Liver (tissue), 9 donors: ENCODE data around the gene FADS1. TPM values are rescaled to one million over a fixed set of nuclear protein-coding genes. Genes with fewer than 3 reads are reported as not detected.

ENCODE experiments used
- DNase-seq: peaks from one replicate; pipeline ENCODE4 v3.0.0-alpha.2; 2017; ENCODE audit warnings: low spot score
- H3K27ac ChIP-seq, 2 donors: one replicate each; pipeline ENCODE4 v1.7.0; 2013; ENCODE audit warnings: inconsistent platforms in 2 of 2, low read length in 2 of 2, control low read depth in 1 of 2, low read depth in 1 of 2, mild to moderate bottlenecking in 1 of 2
- H3K27me3 ChIP-seq, 4 donors: one replicate each; pipeline versions ENCODE4 v1.6.1 to v1.7.0; 2013; ENCODE audit warnings: low read length in 3 of 4, inconsistent platforms in 1 of 4, mild to moderate bottlenecking in 1 of 4, moderate library complexity in 1 of 4; ENCODE audit not compliant: control insufficient read depth in 4 of 4, insufficient read depth in 4 of 4
- H3K36me3 ChIP-seq, 4 donors: one replicate each; pipeline versions ENCODE4 v1.6.1 to v1.7.0; 2013; ENCODE audit warnings: low read length in 3 of 4, mild to moderate bottlenecking in 3 of 4, low read depth in 1 of 4, moderate library complexity in 1 of 4; ENCODE audit not compliant: control insufficient read depth in 4 of 4, insufficient read depth in 3 of 4
- H3K4me1 ChIP-seq, 4 donors: one replicate each; pipeline versions ENCODE4 v1.6.1 to v1.7.0; 2013; ENCODE audit warnings: low read length in 3 of 4, mild to moderate bottlenecking in 3 of 4, moderate library complexity in 1 of 4; ENCODE audit not compliant: control insufficient read depth in 4 of 4, insufficient read depth in 4 of 4
- H3K4me3 ChIP-seq, 3 donors: one replicate each; pipeline versions ENCODE4 v1.6.1 to v1.7.0; 2013; ENCODE audit warnings: low read length in 3 of 3, control low read depth in 1 of 3, low read depth in 1 of 3, mild to moderate bottlenecking in 1 of 3
- H3K9ac ChIP-seq, 2 donors: one replicate each; pipeline ENCODE4 v1.7.0; 2013; ENCODE audit warnings: low read length in 2 of 2, mild to moderate bottlenecking in 2 of 2, moderate library complexity in 2 of 2, control low read depth in 1 of 2, low read depth in 1 of 2
- H3K9me3 ChIP-seq, 4 donors: one replicate each; pipeline versions ENCODE4 v1.6.1 to v1.7.0; 2013; ENCODE audit warnings: low read length in 3 of 4; ENCODE audit not compliant: control insufficient read depth in 4 of 4
- CTCF ChIP-seq: fragments of 150-350 bp; IDR thresholded peaks from 2 replicates; pipeline ENCODE4 v1.5.1; 2017; ENCODE audit warnings: improper control_type of control experiment, low read depth, low read length; ENCODE audit not compliant: missing input control
- FOXA2 ChIP-seq: IDR thresholded peaks from 2 replicates; pipeline ENCODE4 v1.6.1; 2016; ENCODE audit warnings: antibody characterized with exemption
- GABPA ChIP-seq, 2 donors: IDR thresholded peaks in 1 of 2; conservative IDR thresholded peaks in 1 of 2; 2 replicates each; pipeline ENCODE4 v1.6.1; 2016; ENCODE audit warnings: antibody characterized with exemption in 2 of 2, mild to moderate bottlenecking in 1 of 2, moderate library complexity in 1 of 2
- HNF4A ChIP-seq, 2 donors: conservative IDR thresholded peaks; 2 replicates each; pipeline ENCODE4 v1.6.1; 2016; ENCODE audit warnings: antibody characterized with exemption in 2 of 2, mild to moderate bottlenecking in 2 of 2
- HNF4G ChIP-seq: IDR thresholded peaks from 2 replicates; pipeline ENCODE4 v1.6.1; 2016; ENCODE audit warnings: antibody characterized with exemption
- JUND ChIP-seq, 2 donors: IDR thresholded peaks; 2 replicates each; pipeline ENCODE4 v1.6.1; 2016; ENCODE audit warnings: antibody characterized with exemption in 2 of 2
- NR2F2 ChIP-seq: IDR thresholded peaks from 2 replicates; pipeline ENCODE4 v1.6.1; 2016; ENCODE audit warnings: antibody characterized with exemption
- RAD21 ChIP-seq, 2 donors: IDR thresholded peaks; 2 replicates each; pipeline ENCODE4 v1.6.1; 2016; ENCODE audit warnings: antibody characterized with exemption in 2 of 2, mild to moderate bottlenecking in 2 of 2
- REST ChIP-seq: IDR thresholded peaks from 2 replicates; pipeline ENCODE4 v1.6.1; 2016; ENCODE audit warnings: antibody characterized with exemption, mild to moderate bottlenecking
- TAF1 ChIP-seq: conservative IDR thresholded peaks from 2 replicates; pipeline ENCODE4 v1.6.1; 2016; ENCODE audit warnings: antibody characterized with exemption, mild to moderate bottlenecking
- YY1 ChIP-seq: IDR thresholded peaks from 2 replicates; pipeline ENCODE4 v1.6.1; 2016; ENCODE audit warnings: antibody characterized with exemption, mild to moderate bottlenecking
- ZBTB33 ChIP-seq: IDR thresholded peaks from 2 replicates; pipeline ENCODE4 v1.6.1; 2016; ENCODE audit warnings: antibody characterized with exemption
- WGBS: extraction: QIAGEN DNeasy Blood & Tissue Kit; methylation state at CpG from one replicate; pipeline ENCODE4 v1.1.7; 2013; 5-methylcytosine and 5-hydroxymethylcytosine counted together
- polyA plus RNA-seq, 2 donors: library from polyadenylated mRNA; stranded (reverse) in 1 of 2; unstranded in 1 of 2; fragments of 200-250 nt in 1 of 2; fragments of >200 nt in 1 of 2; fragmentation: Nextera tagmentation in 1 of 2; extraction: Ambion mirVana in 1 of 2; gene quantifications; one replicate each; pipeline versions ENCODE4 v1.2.1 to v1.2.3, GENCODE V29; 2013 to 2015
- total RNA-seq, 2 donors: library from RNA; depleted of rRNA; stranded (reverse); fragments of >200 nt; gene quantifications; one replicate each; pipeline ENCODE4 v1.2.3, GENCODE V29; 2014
- donor health status: healthy.
- donor health status: healthy.
- donor health status: healthy.
- donor health status: healthy.
- donor health status: healthy.

The FADS1 gene
- total and polyA plus RNA-seq, 4 donors, result 16.8 to 137 (median 58.7) TPM

GRCh38 chr11:61752117-61752924 lies 64.5 kb downstream of the FADS1 start, which contains the start of gene MYRF:
Gene MYRF (plus strand): TSS chr11:61752636. CDS start chr11:61752745, 109 bp downstream.
- Histone ChIP-seq H3K36me3 (no peaks in the 10 kb centered on the region), H3K4me1 (peaks cover 4 to 39% (median 26%) of the 10 kb centered on the region in 4 donors), H3K27me3 (no peaks in the 10 kb centered on the region), H3K9ac (peak within 1 kb of the TSS in 1 of 2 donors; percentile 92), H3K4me3 (peak within 1 kb of the TSS; percentile 59 to 68 (median 66)), H3K27ac (peak within 1 kb of the TSS; percentile 71 to 97), H3K9me3 (no peaks in the 10 kb centered on the region)
- WGBS, result 2% methylated on average over 93 of the region's 93 CpGs
- TF ChIP-seq CTCF, result peak; percentile 67
- no peak for TF ChIP-seq NR2F2
- peak; percentile 77 for DNase-seq

- Histone ChIP-seq H3K9me3 (no peaks in the 10 kb centered on the region), H3K27ac (no peak overlapping the region), H3K36me3 (no peaks in the 10 kb centered on the region), H3K9ac (no peak overlapping the region), H3K4me3 (no peak overlapping the region), H3K27me3 (no peaks in the 10 kb centered on the region), H3K4me1 (peaks cover 3 to 34% (median 23%) of the 10 kb centered on the region in 4 donors)
- DNase-seq, result no peak
- WGBS, result 73% methylated on average over 14 of the region's 14 CpGs
- no peak for TF ChIP-seq HNF4A (conservative IDR thresholded peaks at IDR 0.05)
- no peak for TF ChIP-seq FOXA2
- no peak for TF ChIP-seq JUND (IDR thresholded peaks at IDR 0.05)
- no peak for TF ChIP-seq YY1
- no peak for TF ChIP-seq TAF1
- TF ChIP-seq CTCF, result no peak
- no peak for TF ChIP-seq GABPA (IDR thresholded peaks at IDR 0.05 in 1 of 2, conservative IDR thresholded peaks at IDR 0.05 in 1 of 2)
- TF ChIP-seq ZBTB33, result no peak
- no peak for TF ChIP-seq HNF4G
- no peak for TF ChIP-seq REST
- TF ChIP-seq RAD21 (IDR thresholded peaks at IDR 0.05), result no peak
These were observed 65.4 kb downstream of the FADS1 start for GRCh38 chr11:61751384-61751783.
